ENCODE measurements around the gene TRIM14.

DNA sequence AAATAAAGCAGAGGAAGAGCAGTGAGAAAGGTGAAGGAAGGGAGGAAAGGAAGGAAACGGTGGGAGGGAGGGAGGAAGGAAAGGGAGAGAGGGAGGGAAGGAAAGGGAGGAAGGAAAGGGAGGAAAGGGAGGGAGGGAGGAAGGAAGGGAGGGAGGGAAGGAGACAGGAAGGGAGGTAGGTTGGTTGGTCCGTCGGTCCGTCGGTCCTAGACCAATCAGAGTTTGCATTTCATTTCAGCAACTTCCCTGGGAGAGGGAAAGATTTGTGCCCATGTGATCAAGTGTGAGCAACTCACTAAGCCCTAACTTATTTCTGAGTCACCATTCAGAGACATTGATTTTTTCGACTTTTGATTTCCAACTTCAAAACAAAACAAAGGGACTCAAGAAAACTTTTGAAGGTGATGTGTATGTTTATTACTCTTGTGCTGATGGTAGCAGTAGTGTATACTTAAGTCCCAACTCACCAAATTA is 43.7 kb downstream of the TRIM14 start:
- TF ChIP-seq CTCF (IDR thresholded peaks at IDR 0.05) = no peak
- no peak for TF ChIP-seq POLR2A (IDR thresholded peaks at IDR 0.05)

All from right lobe of liver (tissue), 4 donors.